Left cardiac atrium (tissue), 4 donors: ENCODE data around the gene VMP1. TPM values are rescaled to one million over a fixed set of nuclear protein-coding genes. Genes with fewer than 3 reads are reported as not detected.
"Not testable (repeated sequence)": the region's sequence is repeated elsewhere in the genome, so short reads cannot be mapped to it uniquely, and the experiment has no call there.

Source experiments
- ATAC-seq, 2 donors: fragments of 200-7000 bp; cut with Tn5 transposase; one replicate each; pipeline ENCODE4 v1.9.1; 2020; ENCODE audit warnings: mild to moderate bottlenecking in 2 of 2, moderate library complexity in 2 of 2
- DNase-seq: peaks from one replicate; pipeline ENCODE4 v3.0.0-alpha.2; 2020
- intact Hi-C, 2 donors: fragments of 100-400 bp; cut with DNase I; formaldehyde crosslinking; loops; one replicate each; pipeline versions ENCODE4 v1.14.1 to v1.15.1; 2022 to 2023
- microRNA-seq, 2 donors: library from miRNA; unstranded; fragments of <30 nt; microRNA quantifications; one replicate each; pipeline ENCODE4 v1.2.0, GENCODE V29; 2020
- total RNA-seq, 2 donors: library from RNA; stranded (reverse); fragmentation: NEBNext Ultra II Directional; extraction: Animal tissue kit (Norgen Biotek cat#: 25700); gene quantifications; one replicate each; pipeline ENCODE4 v1.2.1, GENCODE V29; 2021
- donor health status: DM: no; HTN: yes; CAD: no.
- donor health status: DM: no; HTN: yes; CAD: no; lungs with severe emphysema.
- donor health status: DM: yes; HTN: yes; CAD: no.
- donor health status: Dilated cardiomyopathy.

The VMP1 gene
- total RNA-seq, 2 donors from 2014 or later: 82.1 to 123 TPM

GRCh38 chr17:59870482-59870881 lies 163.0 kb downstream of the VMP1 start:
- intact Hi-C loops: no loop called here
- ATAC-seq: no peak
- DNase-seq: no peak

GRCh38 chr17:59872351-59872750 lies 164.9 kb downstream of the VMP1 start:
- intact Hi-C loops: no loop called here
- no peak for DNase-seq
- no peak for ATAC-seq

- ATAC-seq, intact Hi-C loops, DNase-seq: not testable (repeated sequence)
Measured at GRCh38 chr17:59873414-59873813, 166.0 kb downstream of the VMP1 start.

GRCh38 chr17:59874376-59874775 lies 166.9 kb downstream of the VMP1 start:
- DNase-seq: no peak
- no peak for ATAC-seq
- intact Hi-C loops: no loop called here

GRCh38 chr17:59876107-59876506 lies 168.7 kb downstream of the VMP1 start:
- DNase-seq (no peak), ATAC-seq (no peak)
- intact Hi-C loops: no loop called here

GRCh38 chr17:59877965-59878364 lies 170.5 kb downstream of the VMP1 start:
- no peak for ATAC-seq
- intact Hi-C loops: no loop called here
- no peak for DNase-seq

GRCh38 chr17:59878624-59879023 lies 171.2 kb downstream of the VMP1 start:
- ATAC-seq (no peak), DNase-seq (no peak)
- intact Hi-C loops: no loop called here

GRCh38 chr17:59884861-59885260 lies 177.4 kb downstream of the VMP1 start:
- no peak for DNase-seq
- no peak for ATAC-seq
- intact Hi-C loops: no loop called here

GRCh38 chr17:59888145-59888750 lies 180.8 kb downstream of the VMP1 start:
- ATAC-seq (no peak), DNase-seq (no peak)
- intact Hi-C loops: no loop called here

GRCh38 chr17:59890720-59891119 lies 183.3 kb downstream of the VMP1 start:
- intact Hi-C loops: no loop called here
- ATAC-seq: no peak

More at GRCh38 chr17:59890720-59891119, 183.3 kb downstream of the VMP1 start:
- no peak for DNase-seq

Small RNA genes within 50 kb of the gene (microRNA-seq; reads per million reads assigned to microRNA genes)
- gene MIR21: 65,166 to 76,187 reads per million in 2 donors

Other genes starting within 250 kb of the VMP1 start
- 10 to 100 TPM; 15.0 to 16.5 TPM for gene DHX40, start 142.0 kb upstream of the VMP1 start, total RNA-seq
- gene CLTC, start 87.8 kb upstream of the VMP1 start, total RNA-seq: 100 to 1,000 TPM; 179 to 220 TPM
- 10 to 100 TPM; 10.1 to 15.4 TPM for gene PTRH2, start 224 bp upstream of the VMP1 start, total RNA-seq
- gene TUBD1, start 185.3 kb downstream of the VMP1 start, total RNA-seq: 10 to 100 TPM in 1 of 2 donors, 1 to 10 TPM in 1; 8.5 to 10.5 TPM
- gene RPS6KB1, start 185.5 kb downstream of the VMP1 start, total RNA-seq: 10 to 100 TPM; 19.4 to 29.9 TPM